Measurements from ENCODE around the gene UGT3A2.

Gene UGT3A2

DNA sequence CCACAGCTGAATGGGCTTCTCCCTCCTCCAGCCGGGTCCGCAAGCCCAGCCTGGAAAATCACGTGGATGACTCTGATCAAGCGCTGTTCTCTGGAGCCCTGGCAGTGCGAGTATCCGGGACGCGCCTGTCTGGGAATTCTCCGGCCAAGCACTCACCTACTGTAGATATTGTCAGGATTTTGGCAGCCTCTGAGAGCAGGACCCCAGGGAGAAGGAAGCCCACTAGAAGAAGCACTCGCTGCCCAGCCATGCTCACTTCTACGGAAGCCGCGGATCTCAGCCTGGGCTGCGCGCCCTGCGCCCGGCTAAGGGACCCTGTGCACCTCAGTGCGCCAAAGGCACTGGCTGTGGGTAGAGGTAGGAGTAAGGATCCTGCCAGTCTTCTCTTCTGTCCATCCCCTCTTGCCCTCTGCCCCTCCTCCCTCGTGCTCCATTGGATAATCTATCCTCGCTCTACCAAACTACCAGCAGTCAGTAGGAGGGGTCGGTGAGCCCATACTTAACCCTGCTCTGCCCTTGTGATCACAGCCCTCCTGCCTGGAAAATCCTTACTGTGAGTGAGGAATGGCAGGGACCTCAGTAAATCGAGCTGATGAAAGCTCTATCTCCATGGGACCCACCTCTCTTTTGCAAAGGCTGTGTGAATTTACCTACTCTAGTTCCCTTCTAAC, at the start of gene UGT3A2:
Gene UGT3A2, minus strand, starts transcription at position 343 of the 671 bp plus-strand sequence. Its CDS starts 93 bp downstream, at position 250.
- DNase-seq = no peak

DNA sequence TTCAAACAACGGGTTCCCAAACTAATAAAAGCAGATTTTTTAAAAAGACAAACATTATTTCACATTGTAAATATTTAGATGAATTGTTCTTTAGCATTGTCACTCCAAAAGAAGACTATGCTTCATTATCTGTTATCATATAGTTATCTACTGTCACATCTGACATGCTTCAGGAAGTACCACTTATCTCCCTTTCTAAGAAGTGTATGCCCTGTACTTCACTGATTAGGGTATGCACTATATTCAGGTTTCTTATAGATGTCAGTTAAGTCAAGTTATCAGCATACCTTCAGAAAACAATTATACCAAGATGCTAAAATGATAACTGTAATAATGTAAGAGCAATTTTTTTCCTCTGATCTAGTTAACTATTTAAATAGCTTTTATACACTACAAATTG, 44.6 kb upstream of the UGT3A2 start:
- DNase-seq = no peak

DNA sequence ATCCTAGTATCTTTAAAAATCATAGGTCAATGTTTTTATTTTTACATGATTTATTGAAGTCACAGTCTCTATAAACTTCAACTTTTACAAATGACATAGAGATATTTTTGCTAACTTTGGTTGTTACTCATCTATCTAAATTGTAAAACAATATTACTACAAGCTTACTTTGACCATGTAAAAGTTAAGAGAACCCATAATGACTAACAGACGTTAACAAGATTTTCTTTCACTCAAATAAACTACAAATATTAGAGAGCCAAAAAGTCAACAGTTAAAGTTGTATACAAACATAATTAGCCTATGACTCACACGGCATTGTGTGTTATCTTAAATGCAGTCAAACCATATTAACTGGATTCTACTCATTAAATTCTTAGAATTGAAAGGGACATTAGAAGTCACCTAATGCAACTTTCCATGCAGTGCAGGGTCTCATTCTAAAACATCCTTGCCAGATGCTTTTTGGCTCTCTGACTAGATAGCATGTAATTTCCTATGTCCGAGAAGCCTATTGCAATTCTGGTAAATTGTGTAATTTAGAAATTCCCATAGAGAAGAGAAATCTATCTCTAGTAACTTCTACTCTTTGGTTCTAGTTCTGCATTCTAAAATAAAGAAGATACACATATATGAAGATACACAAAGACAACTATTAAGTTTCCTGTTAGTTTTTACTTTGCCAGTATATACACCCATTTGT, 42.2 kb upstream of the UGT3A2 start:
- DNase-seq = no peak

DNA sequence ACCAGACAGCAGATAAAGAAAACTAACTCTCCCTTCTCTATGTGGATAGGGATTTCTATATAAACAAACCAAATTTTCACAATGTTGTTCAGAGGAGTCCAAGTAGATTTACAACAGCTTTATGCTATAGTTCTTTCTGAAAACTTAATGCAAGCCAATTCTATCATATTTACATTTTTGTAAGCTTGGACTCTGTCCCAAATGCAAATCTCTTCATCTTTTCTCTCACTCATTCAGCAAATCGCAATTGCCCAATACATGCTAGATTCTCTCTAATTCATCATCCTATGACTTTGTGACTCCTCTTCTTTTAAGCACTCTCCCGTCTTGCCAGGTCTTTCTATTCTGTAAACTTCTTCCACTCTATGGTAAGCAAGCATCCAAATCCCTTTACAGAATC, 39.1 kb upstream of the UGT3A2 start:
- no peak for DNase-seq

DNA sequence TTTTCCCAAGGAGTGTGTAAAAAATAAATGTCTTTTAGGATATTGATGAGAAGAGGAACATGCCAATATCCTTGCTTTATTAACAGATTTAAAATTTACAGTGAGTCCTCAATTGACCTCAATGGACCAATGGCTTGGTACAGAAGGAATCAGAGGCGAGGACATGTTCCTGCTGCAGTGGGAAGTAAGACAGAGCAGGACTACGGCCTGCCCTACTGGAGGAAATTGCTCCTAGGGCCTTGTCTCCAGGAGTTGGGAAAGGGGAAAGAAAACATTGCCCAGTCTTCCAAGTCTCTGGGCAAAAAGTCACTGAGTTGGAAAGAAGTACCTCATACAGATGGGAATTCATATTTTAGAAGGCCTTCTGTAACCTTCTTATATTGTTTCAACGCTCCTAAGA, 33.1 kb upstream of the UGT3A2 start:
- DNase-seq = no peak

- DNase-seq = no peak
These were observed 29.8 kb upstream of the UGT3A2 start for GRCh38 chr5:36096486-36096885.

DNA sequence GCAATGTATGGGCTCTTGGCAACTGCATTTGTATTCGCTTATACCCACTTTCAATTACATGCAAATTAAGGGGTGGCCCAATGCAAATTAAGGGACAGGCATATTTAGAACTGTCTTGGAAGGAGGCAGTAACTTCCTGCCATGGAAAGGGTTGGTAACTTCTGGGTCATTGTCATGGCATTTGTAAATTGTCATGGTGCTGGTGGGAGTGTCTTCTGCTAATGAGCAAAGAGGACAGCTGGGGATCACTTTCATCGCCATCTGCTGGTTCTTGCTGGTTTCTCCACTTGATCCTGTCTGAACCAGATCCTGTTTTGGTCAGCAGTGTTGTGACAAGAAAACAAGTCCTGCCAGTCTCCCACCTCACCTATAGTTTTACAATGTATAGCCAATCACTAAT, 23.3 kb upstream of the UGT3A2 start:
- DNase-seq = peak in 1 of 2 donors; percentile 1

DNA sequence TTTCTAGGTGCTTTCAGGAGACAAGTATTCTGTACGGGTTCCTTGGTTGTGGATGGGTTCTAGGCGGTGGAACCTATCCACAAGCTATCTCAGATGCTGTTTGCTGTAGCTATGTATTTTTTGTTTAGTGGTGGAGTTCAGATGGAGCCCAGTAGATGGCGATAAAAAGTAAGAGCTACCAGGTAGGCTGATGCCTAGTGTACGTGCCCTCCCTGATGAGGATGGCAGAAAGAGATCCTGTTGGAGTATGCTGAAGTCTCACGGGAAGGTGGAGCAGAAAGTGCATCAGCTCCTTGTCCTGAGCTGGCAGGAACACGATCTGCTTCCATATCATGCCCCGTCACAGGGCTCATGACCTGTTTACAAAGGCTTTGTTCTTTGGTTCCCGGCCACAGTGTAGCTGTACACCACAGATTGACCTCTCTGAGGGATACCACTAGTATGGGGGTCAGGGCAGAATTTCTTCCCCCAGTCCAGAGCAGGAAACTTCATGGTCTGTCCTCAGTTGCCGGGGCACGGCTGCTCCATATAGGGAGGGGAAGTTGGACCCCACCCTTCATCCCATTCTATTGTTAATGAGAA, 12.6 kb upstream of the UGT3A2 start:
- DNase-seq = peak in 1 of 2 donors; percentile 46

- no peak for DNase-seq
These were observed 11.7 kb upstream of the UGT3A2 start for GRCh38 chr5:36078430-36078829.

GRCh38 chr5:36073595-36074216, 7.0 kb upstream of the UGT3A2 start:
- peak in 1 of 2 donors; percentile 11 for DNase-seq

- no peak for DNase-seq
These were observed 4.2 kb upstream of the UGT3A2 start for GRCh38 chr5:36070687-36071571.

- DNase-seq = no peak
These were observed 2.1 kb upstream of the UGT3A2 start for GRCh38 chr5:36068751-36069281.

DNA sequence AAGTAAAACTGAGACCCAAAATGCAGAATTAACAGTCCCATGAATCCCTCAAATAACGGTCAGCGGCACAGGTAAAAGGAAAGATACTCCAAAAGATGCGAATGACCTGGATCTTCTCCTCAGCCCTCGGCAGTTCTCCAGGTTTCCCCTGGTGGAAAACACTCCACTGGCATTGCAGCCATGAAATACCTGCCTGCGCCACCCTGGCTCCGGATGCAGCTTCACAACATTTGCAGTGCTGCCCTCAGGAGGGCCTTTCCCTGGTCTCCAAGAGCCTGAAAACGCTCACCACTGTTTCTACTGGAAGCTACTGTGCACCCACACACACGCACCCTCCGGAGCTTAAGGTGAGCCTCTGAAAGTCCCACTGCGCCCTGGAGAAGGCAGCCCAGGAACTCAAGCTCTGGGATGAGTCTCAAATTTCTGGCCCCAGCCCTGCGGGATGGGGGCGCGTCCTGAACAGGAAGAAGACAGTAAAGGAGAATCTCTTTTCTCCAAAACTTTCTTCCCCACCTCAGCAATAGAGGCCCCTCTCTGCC, 612 bp downstream of the UGT3A2 start:
- DNase-seq = no peak

DNA sequence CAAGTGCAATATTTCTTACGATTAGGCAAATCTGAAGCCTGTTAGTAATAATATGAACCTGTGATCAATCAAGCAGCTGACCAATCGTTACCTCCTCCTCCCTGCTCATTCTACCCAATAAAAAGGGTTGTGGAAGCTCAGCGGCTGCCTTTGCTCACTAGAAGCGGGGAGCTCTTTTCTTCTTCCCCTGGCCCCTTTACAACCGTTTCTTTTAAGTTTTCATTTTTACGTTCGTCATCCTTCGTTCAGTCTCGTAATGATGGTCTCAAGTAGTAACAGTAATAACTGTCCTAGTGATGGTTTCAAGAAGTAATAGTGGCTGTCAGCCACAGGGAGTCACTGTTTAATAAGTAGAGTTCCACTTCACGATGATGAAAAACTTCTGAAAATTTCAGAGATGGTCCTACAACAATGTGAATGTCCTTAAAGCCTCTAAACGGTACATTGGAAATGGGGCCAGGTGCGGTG, 6.2 kb downstream of the UGT3A2 start:
- no peak for DNase-seq

GRCh38 chr5:36059571-36060419, 6.9 kb downstream of the UGT3A2 start:
- no peak for DNase-seq

DNA sequence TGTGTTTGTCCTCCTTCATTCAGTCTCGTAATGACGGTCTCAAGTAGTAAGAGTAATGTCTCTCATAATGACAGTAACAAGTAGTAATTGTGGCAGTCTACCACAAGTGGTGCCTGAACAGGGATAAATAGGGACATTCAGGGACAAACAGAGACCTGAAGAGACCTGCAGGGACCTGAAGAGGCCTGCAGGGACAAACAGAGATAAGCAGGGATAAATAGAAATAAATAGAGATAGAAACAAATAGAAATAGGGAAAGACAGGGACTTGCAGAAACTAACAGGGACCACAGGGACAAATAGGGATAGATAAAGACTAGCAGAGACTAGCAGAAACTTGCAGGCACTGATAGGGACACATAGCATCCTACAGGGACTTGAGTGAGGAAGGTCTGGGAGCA, 7.9 kb downstream of the UGT3A2 start:
- no peak for DNase-seq

DNA sequence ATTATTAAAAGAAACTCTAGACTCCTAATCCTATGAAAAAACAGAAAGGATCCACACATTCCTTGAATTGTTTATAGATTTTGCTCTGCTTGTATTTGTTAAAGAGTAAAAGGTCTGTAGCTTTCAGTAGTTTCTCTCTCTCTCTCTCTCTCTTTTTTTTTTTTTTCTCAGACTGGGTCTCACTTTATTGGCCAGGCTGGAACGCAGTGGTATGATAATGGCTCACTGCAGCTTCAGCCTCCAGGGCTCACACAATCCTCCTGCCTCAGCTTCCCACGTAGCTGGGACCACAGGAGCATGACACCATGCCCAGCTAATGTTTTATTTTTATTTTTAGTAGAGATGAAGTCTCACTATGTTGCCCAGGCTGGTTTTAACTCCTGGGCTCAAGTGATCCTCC, 9.3 kb downstream of the UGT3A2 start:
- DNase-seq = no peak

- no peak for DNase-seq
These were observed 10.3 kb downstream of the UGT3A2 start for GRCh38 chr5:36056422-36056821.

DNA sequence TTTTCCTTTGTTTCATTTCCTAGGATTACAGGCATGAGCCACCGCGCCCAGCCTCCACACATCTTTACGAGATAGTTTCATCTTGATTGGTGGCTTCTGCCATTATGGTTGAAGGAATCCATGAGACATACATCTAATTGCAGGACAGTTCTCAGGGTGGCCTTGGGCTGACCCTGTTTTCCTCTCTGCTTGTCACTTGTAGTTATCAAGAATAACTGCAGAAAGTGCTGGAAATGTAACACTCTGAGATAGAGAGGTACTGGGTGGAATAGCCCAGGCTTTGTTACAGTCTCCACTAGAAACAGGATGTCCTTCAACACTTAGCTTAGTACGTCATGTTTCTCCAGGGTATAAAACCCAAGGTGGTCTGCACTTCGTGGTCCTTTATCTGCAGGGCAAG, 10.7 kb downstream of the UGT3A2 start:
- DNase-seq = no peak

DNA sequence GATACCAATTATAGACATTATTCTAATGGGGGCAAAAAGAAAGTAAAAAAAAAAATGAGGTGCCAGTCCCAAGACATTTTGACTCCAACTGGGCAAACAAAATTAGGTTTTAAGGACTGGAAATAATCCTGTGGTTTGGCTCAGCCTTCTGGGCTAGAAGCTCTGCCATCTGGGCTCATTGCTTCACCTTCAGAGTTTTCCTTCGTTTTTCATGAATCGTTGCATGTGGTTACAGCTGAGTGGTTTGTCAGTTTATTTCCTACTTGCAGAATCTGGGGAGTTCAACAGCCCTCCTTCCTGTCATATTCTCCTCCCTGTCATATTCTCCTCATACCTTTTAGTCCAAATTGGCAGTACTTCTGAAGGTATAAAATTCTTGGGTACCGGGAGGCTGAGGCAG, 12.0 kb downstream of the UGT3A2 start:
- DNase-seq = no peak

DNA sequence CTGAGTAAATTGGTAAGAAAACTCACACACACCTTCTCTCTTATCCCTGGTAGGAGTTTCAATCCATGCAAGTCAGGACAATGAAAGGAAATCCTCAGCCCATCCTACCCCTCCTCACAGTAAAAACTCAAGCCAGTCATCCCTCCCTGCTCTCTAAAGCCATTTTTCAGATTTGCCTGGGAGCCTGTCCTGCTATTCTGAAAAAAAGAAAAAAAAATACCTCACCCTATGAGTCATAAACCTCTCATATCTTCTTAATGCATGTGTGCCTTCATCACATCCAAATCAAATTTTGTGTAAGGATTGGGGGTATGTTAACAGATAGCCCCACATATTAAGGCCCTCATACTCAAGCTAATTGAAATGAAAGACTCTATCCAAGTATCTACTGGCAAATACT, 14.1 kb downstream of the UGT3A2 start:
- DNase-seq = no peak
